ENCODE results near the gene ANAPC2.
A peak's percentile ranks its signal among the peaks of the same experiment; 100 is the strongest.

ANAPC2 gene

DNA sequence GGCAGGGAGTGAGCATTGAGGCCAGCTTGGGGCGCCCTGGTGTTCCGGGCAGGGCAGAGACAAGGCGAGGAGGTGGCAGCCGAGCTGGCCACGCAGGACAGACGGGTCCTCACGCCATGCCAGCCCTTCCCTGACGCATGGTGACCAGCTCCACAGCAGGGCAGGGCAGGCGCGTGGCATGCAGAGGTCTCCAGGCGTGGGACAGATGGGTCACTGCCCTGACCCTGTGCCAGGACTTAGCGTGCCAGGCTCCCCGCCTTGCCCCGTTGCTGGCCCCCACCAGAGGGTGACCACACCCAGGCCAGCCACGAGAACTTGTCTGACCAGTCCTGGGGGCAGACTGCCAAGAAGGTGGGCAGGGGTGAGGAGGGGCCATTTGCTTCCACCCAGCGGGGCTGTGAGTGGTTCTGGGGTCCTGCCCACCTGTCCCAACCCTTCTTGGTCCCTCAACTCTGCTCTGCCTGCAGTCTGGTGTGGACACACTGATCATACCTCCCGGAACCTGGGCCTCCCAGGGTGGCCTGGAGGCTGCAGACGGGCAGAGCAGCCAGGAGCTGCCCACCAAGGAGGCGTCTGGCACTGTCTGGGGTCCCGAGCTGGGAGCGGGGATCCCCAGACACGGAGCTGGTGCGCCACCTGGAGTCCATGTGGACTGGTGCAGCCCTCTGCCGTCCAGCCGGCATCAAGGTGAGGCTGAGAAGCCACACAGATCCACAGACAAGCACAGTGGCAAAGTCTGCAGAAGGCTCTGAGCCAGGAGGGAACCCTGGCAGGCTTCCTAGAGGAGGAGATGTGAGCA lies 38.9 kb upstream of the ANAPC2 start, which contains the start of gene RNF224:
Gene RNF224 (plus strand): TSS at position 449 of the 799 bp plus-strand sequence. CDS start 834 bp downstream, outside the sequence.
- peak; percentile 55 for DNase-seq

GRCh38 chr9:137226338-137227053 lies 38.1 kb upstream of the ANAPC2 start:
- no peak for DNase-seq

GRCh38 chr9:137225699-137226331 lies 37.5 kb upstream of the ANAPC2 start:
- DNase-seq = no peak

- DNase-seq = no peak
Measured at GRCh38 chr9:137224830-137225694, 36.7 kb upstream of the ANAPC2 start, which contains the start of gene CYSRT1. TSS of gene CYSRT1 (plus strand) at chr9:137225174. CDS start at chr9:137225622, 448 bp downstream.

- DNase-seq = peak; percentile 98
Measured at GRCh38 chr9:137223078-137223970, 35.0 kb upstream of the ANAPC2 start.

DNA sequence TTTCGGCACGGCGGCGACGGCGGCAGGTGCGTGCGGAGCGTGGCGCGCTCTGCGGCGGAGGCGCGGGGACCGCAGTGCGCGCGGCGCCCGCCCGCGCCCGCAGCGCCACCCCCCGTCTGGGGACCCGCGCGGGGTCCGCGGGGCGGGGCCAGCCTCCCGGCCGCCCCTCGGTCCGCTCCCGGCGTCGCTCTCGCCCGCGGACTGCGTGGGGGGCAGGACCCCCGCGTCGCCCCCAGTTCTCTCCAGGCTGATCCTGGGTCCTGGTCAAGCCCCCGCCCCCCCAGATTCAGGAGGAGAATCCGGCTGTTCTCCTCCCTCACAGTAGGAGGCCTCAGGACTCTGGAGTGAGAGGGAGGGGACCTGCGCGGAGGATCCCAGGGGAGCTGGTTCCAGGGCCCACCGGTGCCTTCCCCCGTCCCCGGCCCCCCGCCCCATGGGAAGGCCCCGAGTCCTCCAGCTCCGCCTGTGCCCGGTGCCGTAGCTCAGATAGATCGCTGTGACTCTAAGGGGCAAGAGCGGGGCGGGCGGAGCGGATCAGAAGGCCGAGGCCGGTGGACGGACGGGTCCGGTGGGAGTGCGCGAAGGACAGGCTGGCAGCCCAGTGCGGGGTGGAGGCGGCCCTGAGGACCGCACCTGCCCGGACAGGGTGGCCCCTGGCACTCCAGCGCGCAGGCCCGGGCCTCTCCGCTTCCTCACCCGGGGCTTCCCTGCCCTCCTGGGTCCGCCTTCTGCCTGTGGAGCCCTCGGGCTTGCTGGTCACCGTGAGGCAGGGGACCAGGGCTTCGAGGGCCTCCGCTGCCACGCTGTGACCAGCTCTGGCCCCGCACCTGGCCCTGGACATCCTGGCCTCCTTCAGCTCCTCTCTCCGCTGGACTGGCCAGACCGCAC lies 34.1 kb upstream of the ANAPC2 start, which contains the start of gene RNF208:
Gene RNF208 (minus strand): TSS at position 51 of the 888 bp plus-strand sequence. CDS start 1,028 bp downstream, outside the sequence.
- DNase-seq = no peak

DNA sequence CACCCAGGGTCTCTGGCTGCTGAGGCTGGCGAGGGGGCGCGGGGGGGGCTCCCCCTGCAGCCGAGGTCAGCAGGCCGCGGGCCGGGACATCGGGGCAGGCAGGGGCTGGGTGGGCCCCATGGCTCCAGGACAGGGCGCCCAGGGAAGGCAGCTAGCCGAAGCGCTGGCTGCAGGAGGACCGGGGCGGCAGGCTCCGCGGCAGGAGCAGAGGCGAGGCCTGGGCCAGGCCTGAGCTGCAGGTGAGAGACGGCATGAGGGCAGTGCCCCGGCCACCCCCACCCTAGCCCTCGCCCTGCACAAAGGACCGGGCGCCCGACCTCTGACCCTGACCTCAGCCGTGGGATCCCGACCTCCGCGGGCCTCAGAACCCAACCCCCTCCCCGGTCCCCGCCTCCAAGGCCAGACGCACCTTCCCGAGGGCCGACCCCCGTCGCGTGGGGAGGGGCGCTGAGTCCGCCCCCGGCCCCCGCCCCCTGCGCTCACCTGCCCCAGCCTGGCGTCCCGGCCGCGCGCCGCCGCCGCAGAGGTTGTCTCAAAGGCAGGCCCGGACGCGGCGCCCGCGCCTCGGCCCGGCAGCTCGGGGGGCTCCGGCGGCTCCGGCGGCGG lies 33.2 kb upstream of the ANAPC2 start:
- no peak for DNase-seq

- no peak for DNase-seq
Measured at GRCh38 chr9:137221095-137221505, 32.7 kb upstream of the ANAPC2 start.

- DNase-seq = no peak
Measured at GRCh38 chr9:137220317-137221094, 32.1 kb upstream of the ANAPC2 start.

DNA sequence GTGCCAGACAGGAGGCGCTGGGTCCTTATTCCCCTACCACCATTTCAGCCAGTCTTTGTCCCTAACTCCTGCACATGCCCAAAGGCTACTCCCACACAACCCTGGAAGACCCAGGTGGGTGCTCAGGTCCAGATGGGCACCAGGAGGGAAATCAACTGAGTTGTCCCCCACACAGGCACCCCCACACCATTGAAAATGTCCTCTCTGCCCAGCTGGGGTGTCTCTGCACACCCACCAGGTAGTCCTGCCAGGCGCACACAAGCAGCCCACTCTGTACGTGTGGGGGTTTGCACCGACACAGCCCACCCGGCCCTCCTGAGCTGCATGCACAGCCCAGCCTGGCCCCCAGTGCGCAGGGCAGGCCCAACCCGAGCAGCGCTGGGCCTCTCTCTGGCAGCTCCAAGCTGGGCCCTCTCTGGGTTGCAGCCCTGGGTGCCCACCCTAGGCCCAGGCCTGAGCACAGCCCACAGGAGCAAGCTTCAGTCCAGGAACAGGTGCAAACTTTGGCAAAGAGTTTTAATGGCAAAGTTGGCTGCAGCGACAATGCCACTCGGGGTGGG lies 31.5 kb upstream of the ANAPC2 start:
- no peak for DNase-seq

- DNase-seq = no peak
Measured at GRCh38 chr9:137218754-137219271, 30.5 kb upstream of the ANAPC2 start.

DNA sequence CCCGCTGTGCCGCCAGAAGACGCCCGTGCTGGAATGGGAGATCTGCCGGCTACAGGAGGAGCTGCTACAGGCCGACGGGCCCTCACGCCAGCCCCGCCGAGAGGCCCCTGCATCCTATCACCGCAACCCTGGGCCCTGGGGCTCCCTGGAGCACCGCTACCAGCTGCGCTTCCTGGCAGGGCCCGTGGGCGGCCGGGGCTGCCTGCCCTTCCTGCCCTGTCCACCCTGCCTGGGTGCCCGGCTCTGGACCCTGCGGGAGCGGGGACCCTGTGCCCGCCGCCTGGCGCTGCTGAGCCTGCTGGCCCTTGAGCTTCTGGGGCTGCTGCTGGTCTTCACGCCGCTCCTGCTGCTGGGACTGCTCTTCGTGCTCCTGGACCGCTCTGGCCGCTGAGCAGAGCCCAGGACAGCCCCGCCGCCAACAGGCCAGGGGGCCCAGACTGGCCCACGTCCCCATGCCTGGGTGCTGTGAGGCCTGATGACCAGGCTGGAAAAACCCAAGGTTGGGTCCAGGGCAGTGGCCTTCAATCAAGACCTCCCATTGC lies 29.9 kb upstream of the ANAPC2 start:
- DNase-seq = no peak

DNA sequence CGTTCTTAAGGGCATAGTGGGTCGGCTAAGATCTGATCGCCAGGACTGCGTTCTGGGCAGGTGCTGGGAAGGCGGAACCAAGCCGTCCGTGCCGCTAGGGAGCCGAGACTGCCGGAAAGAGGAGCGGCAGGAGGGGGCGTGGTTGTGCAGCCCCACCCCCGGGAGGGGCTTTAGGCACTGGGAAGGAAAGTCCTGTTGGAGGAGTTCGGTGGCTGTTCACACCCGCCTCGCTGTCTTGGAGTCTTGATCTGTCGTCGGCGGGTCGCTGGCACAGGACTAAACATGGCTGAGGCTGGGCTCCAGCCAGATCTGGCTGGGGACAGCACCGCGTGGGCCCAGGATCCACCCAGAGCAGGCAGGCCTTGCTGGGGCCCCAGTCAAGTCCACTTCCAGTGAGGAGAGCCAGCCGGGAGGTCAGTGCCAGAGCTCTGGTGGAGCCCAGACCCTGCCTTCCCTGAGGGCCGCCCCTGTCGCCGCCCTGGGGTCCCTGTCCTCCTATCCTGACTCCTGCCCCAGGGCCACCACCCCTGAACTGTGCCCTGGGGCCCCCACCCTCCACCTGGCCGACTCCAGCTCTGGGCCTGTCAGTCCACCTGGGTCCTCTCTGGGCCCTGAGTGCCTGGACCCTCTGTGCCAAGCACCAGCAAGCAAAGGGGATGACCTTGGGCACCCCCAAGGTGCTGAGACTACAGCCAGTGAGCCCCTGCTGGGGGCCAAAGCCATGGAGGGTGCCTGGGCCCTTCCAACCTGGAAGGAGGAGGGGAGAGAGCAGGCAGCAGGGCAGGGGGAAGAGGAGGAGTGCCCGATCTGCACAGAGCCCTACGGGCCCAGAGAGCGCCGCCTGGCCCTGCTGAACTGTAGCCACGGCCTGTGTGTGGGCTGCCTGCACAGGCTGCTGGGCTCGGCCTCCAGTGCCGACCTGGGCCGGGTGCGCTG lies 29.2 kb upstream of the ANAPC2 start:
- DNase-seq = no peak

- no peak for DNase-seq
Measured at GRCh38 chr9:137216188-137216965, 28.0 kb upstream of the ANAPC2 start.

GRCh38 chr9:137215196-137215986 lies 27.0 kb upstream of the ANAPC2 start:
- DNase-seq = no peak
